Measurements from ENCODE around the gene CFAP74.

GRCh38 chr1:1922956-1923833, 80.4 kb downstream of the CFAP74 start:
- TF ChIP-seq EP300 (IDR thresholded peaks at IDR 0.05; ENCODE audit: borderline replicate concordance) (no peak), NFIC (IDR thresholded peaks at IDR 0.05) (no peak), MAX (IDR thresholded peaks at IDR 0.05) (no peak), YY1 (IDR thresholded peaks at IDR 0.05; ENCODE audit: low read depth) (no peak), TAF1 (IDR thresholded peaks at IDR 0.05; ENCODE audit: low read depth) (no peak)
